LHCN-M2 (cell line): ENCODE measurements around the gene GIMAP6. TPM values are rescaled to one million over a fixed set of nuclear protein-coding genes. Genes with fewer than 3 reads are reported as not detected.
"Not testable (repeated sequence)": the region's sequence is repeated elsewhere in the genome, so short reads cannot be mapped to it uniquely, and the experiment has no call there.

Experiments used
- DNase-seq: peaks from one replicate; pipeline ENCODE4 v3.0.0-alpha.2; 2012; ENCODE audit warnings: low read depth
- total RNA-seq: library from RNA; depleted of rRNA; stranded (reverse); fragments of >200 nt; gene quantifications from 2 replicates; pipeline ENCODE4 v1.2.3, GENCODE V29; 2014

Gene GIMAP6
- total RNA-seq, 1 experiment from 2014 or later = not detected

DNA sequence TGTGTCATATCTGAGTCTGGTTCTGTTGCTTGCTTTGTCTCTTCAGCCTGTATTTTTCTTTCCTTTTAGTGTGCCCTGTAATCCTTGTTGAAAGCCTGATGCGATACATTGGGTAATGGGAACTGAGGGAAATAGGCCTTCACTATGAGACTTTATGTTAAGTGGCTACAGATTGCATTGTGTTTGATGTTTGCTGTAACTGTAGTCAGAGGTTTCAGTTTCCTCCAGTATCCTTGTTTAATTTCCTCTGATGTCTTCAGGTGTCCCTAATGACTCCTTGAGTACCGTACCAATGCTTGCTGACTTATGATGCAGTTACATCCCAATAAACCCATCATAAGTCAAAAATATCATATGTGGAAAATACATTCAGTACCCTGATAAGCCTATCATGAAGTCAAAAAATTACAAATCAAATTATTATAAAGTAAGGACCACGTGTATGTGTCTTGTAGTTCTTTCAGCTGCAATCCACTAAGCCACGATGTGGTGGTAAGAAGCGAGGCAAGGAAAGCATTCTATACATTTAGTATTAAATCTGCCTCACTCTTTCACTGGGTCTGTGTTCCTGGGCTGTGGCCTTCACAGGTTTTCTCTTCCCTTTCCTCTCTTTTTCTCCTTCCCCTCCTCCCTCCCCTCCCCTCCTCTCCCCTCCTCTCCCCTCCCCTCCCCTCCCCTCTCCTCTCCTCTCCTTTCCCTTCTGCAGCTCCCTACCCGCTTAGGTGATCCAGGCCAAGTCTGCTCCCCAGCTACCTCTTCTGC, 13.3 kb upstream of the GIMAP6 start:
- no peak for DNase-seq

GRCh38 chr7:150642926-150643325, 10.7 kb upstream of the GIMAP6 start:
- no peak for DNase-seq

GRCh38 chr7:150641854-150642253, 9.7 kb upstream of the GIMAP6 start:
- no peak for DNase-seq

GRCh38 chr7:150633926-150634325, 1.7 kb upstream of the GIMAP6 start:
- no peak for DNase-seq

DNA sequence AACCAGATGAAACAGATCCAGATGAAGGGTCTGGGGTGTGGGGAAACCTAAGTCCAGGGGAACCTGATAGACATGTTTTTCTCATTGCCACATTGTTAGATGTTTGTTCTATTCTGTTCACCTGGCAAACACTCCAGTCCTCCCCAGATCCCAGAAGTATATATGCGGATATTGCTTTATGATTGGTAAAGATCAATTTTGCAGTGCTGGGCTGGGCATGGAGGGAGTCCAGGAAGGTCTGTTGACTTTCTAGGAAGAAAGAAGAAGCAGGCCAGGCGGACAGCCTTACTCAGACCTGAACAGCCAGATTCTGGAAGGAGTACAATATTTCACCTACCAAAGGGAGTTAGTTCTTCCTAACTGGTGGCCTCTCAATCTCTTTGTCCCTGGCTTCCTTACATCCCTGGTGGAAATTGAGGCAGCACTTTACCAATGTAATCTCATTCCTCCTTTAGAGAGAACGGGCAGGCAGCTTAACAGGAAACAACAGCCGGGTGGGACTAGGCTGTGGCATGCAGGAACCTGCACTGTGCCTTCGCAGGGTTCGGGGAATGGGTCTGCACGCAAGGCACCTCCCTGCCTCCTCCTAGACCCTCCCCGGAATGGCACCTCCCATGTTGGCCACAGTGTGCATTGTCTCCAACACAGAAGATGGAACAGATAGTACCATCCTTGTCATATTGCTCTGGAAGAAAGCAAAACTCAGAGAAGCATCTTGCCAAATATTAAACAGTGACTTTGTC, 930 bp downstream of the GIMAP6 start:
- DNase-seq = no peak

DNA sequence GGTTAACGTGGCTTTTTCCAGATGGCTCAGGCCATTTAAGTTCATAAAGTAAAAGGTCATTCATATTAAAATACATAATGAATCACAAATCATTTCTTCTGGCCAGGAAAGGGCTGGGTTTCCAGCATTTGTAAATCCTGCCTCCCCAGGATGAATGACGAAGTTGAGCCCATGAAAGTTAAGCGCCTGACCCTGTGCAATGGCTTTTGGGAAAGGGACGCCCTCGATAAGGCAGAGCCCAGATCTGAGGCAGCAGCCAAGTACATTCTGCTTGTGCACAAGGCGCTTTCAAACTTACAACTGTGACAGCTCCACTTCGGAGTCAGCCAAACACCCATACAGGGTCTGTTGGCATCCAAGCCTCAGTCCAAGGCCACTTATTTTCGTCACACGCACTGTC, 2.8 kb downstream of the GIMAP6 start:
- DNase-seq = no peak

GRCh38 chr7:150627959-150628358, 4.2 kb downstream of the GIMAP6 start:
- DNase-seq = no peak

DNA sequence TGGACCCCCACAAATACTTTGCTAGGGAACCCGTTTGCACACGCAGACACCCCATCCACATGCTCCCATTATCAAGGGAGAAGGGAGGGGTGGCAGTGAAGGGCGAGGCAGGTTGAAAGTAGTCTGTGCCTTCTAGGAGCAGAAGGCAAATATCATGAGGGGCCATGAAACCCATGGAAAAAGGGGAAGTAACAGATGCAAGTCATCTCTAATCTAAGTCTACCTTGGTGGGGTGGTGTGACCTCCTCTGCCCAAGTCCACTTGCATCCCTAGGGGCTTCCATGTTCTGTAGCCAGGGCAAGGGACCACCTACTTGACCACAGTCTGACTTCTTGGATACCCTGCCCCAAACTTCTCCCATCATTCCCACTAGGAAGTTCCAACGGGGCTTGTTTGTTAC, 5.5 kb downstream of the GIMAP6 start:
- DNase-seq = no peak

- no peak for DNase-seq
Observed at GRCh38 chr7:150621376-150621775, 10.8 kb downstream of the GIMAP6 start.

DNA sequence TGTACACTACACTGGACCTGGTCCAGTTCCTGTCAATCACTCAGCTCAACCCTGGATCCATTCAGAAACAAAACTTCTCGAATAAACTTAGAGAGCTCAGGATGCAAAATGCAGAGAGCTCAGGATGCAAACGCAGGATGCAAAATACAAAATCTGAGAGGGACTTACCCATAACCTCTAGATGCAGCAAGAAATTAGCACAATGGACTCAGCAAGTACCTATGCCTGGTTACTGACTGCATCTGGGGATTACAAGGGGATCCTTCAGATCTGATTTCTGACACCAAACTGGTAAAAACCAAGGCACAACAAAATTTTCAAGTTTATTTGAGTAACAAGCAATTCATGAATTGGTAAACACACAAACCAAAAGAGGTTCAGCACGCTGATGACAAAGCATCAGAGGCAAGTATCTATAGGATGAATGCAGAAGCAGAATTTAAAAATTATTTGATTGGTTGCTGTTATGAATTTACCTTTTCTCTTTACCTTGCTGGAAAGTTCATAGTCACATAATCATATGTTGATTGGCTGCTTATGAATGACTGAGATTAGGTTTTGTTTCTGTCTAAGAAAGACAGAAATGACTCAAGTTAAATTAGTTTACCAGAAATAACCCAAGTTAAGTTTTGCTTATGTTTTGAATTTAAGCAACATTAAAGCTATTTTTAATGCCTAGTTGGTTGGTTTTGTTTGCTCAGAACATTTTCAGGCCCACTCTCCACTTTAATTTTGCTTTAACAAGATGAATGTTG, 11.4 kb downstream of the GIMAP6 start:
- no peak for DNase-seq

DNA sequence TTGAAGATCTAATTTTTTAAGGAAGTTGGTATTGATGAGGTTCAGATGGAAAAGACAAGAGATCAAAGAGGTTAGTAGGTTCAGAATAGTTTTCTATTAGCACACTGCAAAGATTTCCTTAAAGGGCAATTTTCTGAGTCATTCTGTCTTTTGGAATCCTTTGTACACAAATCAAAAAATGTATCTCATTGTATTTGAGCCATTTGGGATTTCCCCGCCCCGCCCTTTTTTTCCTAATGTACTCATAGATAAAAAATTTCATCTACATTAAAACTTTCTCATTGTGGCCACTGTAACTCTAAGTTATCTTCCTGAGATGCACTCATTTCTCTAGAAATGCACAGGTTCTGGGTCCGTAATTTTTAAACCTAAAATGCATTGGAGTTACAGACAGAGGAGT, 12.1 kb downstream of the GIMAP6 start:
- DNase-seq = no peak

- DNase-seq = not testable (repeated sequence)
Observed at GRCh38 chr7:150615221-150615755, 16.9 kb downstream of the GIMAP6 start.

DNA sequence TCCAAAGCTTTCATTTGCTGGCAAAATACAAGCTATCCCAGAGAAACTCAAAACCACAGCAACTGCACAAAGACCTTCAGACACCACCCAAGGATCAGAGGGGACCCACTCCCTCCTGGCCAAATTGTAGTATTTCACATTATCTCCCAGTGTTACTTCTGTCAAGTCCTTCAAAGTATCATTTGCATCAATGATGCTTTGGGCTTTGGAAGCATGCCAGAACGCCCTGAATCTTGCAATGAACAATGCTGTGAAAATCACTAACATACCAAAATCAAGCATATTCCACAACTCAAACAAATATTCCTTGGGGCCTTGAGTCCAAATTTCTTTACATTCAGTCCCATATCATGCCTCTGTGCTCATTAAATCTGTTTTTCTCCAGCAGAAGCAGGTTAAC, 17.8 kb downstream of the GIMAP6 start:
- DNase-seq = not testable (repeated sequence)

GRCh38 chr7:150613880-150614279, 18.3 kb downstream of the GIMAP6 start:
- DNase-seq = no peak

DNA sequence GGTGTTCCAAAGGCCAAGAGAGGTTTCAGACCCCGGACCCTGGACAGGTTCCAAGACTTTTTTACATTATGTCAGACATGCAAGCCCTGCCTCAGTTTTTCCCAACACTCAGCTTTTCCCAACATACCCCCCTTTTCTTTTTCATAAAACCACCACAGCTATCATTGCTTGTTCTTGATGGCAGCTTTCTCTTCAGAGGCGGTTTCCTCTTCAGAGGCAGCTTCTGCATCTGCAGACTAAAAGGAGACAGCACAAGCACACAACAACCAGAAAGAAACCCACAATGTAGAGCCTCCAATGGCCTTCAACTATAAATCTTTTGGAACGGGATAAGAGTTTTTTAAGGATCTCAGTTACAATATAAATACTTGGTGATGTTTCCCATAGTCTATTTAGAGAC, 19.3 kb downstream of the GIMAP6 start:
- no peak for DNase-seq

GRCh38 chr7:150610233-150610632, 22.0 kb downstream of the GIMAP6 start:
- DNase-seq = no peak

DNA sequence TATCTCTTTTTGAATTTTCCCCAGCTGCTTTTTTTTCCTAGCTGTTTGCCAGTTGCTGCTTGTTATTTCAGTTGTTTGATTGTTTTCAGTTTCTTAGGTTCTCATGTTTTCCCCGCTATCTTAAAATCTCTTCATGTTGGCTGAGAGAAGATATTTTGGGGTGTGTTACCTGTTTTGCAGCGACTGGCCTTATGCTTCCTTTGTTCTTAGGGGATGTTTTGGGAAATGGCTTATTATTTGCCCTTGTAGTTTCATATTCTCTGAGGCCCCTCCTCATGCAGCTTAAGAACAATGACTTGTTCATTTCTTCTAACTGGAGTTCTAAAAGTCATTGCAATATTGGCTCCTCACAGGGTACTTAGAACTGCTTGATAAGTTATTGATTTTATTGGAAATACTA, 28.6 kb downstream of the GIMAP6 start:
- not testable (repeated sequence) for DNase-seq

- no peak for DNase-seq
Observed at GRCh38 chr7:150595361-150595760, 36.8 kb downstream of the GIMAP6 start.

DNA sequence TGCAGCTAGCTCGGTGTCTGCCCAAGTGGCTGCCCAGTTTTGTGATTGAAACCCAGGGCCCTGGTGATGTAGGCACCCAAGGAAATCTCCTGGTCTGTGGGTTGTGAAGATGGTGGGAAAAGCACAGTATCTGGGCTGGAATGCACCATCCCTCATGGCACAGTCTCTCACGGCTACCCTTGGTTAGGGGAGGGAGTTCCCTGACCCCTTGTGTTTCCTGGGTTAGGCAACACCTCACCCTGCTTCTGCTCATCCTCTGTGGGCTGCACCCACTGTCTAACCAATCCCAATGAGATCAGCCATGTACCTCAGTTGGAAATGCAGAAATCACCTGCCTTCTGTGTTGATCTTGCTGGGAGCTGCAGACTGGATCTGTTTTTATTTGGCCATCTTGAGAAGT, 37.4 kb downstream of the GIMAP6 start:
- DNase-seq = no peak

- no peak for DNase-seq
Observed at GRCh38 chr7:150587551-150587950, 44.6 kb downstream of the GIMAP6 start.

GRCh38 chr7:150586785-150587152, 45.4 kb downstream of the GIMAP6 start:
- DNase-seq = no peak
